Measurements from ENCODE around the gene TEX13D. TPM values are rescaled to one million over a fixed set of nuclear protein-coding genes. Genes with fewer than 3 reads are reported as not detected.

Gene TEX13D
- total and polyA plus RNA-seq, 2 experiments from 2014 or later, result not detected

DNA sequence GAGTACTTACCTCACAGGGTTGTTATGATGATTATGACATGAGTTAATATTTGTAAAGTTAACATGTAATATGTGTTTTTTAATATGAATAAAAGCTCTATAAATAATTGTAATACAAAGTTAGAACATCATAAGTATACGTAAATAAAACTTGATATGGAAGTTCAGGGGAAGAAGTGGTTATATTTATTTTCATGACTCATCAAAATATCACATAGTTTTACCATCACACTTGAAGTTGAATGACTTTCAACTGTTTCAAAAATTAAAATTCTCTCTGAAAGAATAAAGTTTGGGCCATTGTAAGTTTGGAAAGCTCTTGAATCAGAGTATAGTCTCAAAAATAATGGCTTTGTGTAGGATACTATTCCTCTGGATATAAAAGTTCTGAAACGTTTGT, 22.2 kb downstream of the TEX13D start:
- DNase-seq (ENCODE audit: low spot score), result no peak
- Histone ChIP-seq H3F3A (replicated peaks; ENCODE audit: low read depth) (no peaks in the 10 kb centered on the region), H3K27ac (ENCODE audit: low read depth) (no peak overlapping the region), H2AFZ (no peak overlapping the region), H3K36me3 (ENCODE audit: insufficient read depth) (no peaks in the 10 kb centered on the region), H3K27me3 (ENCODE audit: insufficient read depth) (no peaks in the 10 kb centered on the region), H3K79me2 (replicated peaks; ENCODE audit: insufficient read depth) (no peaks in the 10 kb centered on the region), H3K4me3 (no peak overlapping the region), H4K20me1 (replicated peaks; ENCODE audit: insufficient read depth) (no peaks in the 10 kb centered on the region), H3K4me2 (no peak overlapping the region), H3K9me2 (ENCODE audit: insufficient read depth) (no peaks in the 10 kb centered on the region), H3K4me1 (ENCODE audit: insufficient read depth) (no peaks in the 10 kb centered on the region)
- Mint-ChIP-seq H3K36me3 (ENCODE audit: low read depth) (no peaks in the 10 kb centered on the region), H3K9me3 (no peaks in the 10 kb centered on the region), H3K4me3 (no peak overlapping the region), H3K4me1 (no peaks in the 10 kb centered on the region), H3K27ac (no peak overlapping the region), H3K27me3 (ENCODE audit: insufficient read depth, low read depth, poor library complexity) (no peaks in the 10 kb centered on the region)
- ATAC-seq, result no peak
- TF ChIP-seq ZNF331 (CRISPR knock-in tag; IDR thresholded peaks at IDR 0.05; ENCODE audit: low read depth) (no peak), JUNB (IDR thresholded peaks at IDR 0.05; ENCODE audit: unreplicated experiment) (no peak), POLR2AphosphoS5 (IDR thresholded peaks at IDR 0.05; ENCODE audit: low read depth) (no peak), NANOG (IDR thresholded peaks at IDR 0.05; ENCODE audit: borderline replicate concordance) (no peak), EZH2 (IDR thresholded peaks at IDR 0.05; ENCODE audit: low read depth, unreplicated experiment) (no peak), EZH2phosphoT487 (IDR thresholded peaks at IDR 0.05; ENCODE audit: unreplicated experiment) (no peak), ZNF114 (CRISPR knock-in tag; IDR thresholded peaks at IDR 0.05) (no peak), CREB1 (CRISPR knock-in tag; IDR thresholded peaks at IDR 0.05; ENCODE audit: low read depth) (no peak)
- TF ChIP-seq, protein P1, sequence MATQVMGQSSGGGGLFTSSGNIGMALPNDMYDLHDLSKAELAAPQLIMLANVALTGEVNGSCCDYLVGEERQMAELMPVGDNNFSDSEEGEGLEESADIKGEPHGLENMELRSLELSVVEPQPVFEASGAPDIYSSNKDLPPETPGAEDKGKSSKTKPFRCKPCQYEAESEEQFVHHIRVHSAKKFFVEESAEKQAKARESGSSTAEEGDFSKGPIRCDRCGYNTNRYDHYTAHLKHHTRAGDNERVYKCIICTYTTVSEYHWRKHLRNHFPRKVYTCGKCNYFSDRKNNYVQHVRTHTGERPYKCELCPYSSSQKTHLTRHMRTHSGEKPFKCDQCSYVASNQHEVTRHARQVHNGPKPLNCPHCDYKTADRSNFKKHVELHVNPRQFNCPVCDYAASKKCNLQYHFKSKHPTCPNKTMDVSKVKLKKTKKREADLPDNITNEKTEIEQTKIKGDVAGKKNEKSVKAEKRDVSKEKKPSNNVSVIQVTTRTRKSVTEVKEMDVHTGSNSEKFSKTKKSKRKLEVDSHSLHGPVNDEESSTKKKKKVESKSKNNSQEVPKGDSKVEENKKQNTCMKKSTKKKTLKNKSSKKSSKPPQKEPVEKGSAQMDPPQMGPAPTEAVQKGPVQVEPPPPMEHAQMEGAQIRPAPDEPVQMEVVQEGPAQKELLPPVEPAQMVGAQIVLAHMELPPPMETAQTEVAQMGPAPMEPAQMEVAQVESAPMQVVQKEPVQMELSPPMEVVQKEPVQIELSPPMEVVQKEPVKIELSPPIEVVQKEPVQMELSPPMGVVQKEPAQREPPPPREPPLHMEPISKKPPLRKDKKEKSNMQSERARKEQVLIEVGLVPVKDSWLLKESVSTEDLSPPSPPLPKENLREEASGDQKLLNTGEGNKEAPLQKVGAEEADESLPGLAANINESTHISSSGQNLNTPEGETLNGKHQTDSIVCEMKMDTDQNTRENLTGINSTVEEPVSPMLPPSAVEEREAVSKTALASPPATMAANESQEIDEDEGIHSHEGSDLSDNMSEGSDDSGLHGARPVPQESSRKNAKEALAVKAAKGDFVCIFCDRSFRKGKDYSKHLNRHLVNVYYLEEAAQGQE (IDR thresholded peaks at IDR 0.05; ENCODE audit: unreplicated experiment), result no peak
- TF ChIP-seq, protein P2, sequence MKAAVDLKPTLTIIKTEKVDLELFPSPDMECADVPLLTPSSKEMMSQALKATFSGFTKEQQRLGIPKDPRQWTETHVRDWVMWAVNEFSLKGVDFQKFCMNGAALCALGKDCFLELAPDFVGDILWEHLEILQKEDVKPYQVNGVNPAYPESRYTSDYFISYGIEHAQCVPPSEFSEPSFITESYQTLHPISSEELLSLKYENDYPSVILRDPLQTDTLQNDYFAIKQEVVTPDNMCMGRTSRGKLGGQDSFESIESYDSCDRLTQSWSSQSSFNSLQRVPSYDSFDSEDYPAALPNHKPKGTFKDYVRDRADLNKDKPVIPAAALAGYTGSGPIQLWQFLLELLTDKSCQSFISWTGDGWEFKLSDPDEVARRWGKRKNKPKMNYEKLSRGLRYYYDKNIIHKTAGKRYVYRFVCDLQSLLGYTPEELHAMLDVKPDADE (IDR thresholded peaks at IDR 0.05), result no peak
- TF ChIP-seq, protein P3, sequence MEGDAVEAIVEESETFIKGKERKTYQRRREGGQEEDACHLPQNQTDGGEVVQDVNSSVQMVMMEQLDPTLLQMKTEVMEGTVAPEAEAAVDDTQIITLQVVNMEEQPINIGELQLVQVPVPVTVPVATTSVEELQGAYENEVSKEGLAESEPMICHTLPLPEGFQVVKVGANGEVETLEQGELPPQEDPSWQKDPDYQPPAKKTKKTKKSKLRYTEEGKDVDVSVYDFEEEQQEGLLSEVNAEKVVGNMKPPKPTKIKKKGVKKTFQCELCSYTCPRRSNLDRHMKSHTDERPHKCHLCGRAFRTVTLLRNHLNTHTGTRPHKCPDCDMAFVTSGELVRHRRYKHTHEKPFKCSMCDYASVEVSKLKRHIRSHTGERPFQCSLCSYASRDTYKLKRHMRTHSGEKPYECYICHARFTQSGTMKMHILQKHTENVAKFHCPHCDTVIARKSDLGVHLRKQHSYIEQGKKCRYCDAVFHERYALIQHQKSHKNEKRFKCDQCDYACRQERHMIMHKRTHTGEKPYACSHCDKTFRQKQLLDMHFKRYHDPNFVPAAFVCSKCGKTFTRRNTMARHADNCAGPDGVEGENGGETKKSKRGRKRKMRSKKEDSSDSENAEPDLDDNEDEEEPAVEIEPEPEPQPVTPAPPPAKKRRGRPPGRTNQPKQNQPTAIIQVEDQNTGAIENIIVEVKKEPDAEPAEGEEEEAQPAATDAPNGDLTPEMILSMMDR (conservative IDR thresholded peaks at IDR 0.05; ENCODE audit: low read depth in 2 of 2), result no peak
